EH (cell line): Measurements from ENCODE around the gene RBMS3.
"Not testable (repeated sequence)": the region's sequence is repeated elsewhere in the genome, so short reads cannot be mapped to it uniquely, and the experiment has no call there.

Source experiments
- DNase-seq: peaks from one replicate; pipeline ENCODE4 v3.0.0-alpha.2; 2015; ENCODE audit warnings: low read depth

Gene RBMS3

GRCh38 chr3:29385046-29385830 lies 104.4 kb downstream of the RBMS3 start:
- peak; percentile 59 for DNase-seq

GRCh38 chr3:29389362-29389761 lies 108.5 kb downstream of the RBMS3 start:
- DNase-seq = no peak

GRCh38 chr3:29392625-29393388 lies 111.9 kb downstream of the RBMS3 start:
- DNase-seq = no peak

GRCh38 chr3:29393946-29394345 lies 113.1 kb downstream of the RBMS3 start:
- not testable (repeated sequence) for DNase-seq

GRCh38 chr3:29397406-29397805 lies 116.5 kb downstream of the RBMS3 start:
- no peak for DNase-seq

- no peak for DNase-seq
Measured at GRCh38 chr3:29398787-29399186, 117.9 kb downstream of the RBMS3 start.

GRCh38 chr3:29406291-29406832 lies 125.5 kb downstream of the RBMS3 start:
- no peak for DNase-seq

- peak; percentile 31 for DNase-seq
Measured at GRCh38 chr3:29408676-29409075, 127.8 kb downstream of the RBMS3 start.

- DNase-seq = no peak
Measured at GRCh38 chr3:29409409-29409808, 128.5 kb downstream of the RBMS3 start.

GRCh38 chr3:29410220-29410619 lies 129.3 kb downstream of the RBMS3 start:
- no peak for DNase-seq

GRCh38 chr3:29410660-29411405 lies 130.0 kb downstream of the RBMS3 start:
- no peak for DNase-seq

GRCh38 chr3:29412110-29412509 lies 131.2 kb downstream of the RBMS3 start:
- DNase-seq = no peak

GRCh38 chr3:29414468-29415224 lies 133.8 kb downstream of the RBMS3 start:
- no peak for DNase-seq

GRCh38 chr3:29415482-29416223 lies 134.8 kb downstream of the RBMS3 start:
- no peak for DNase-seq

- no peak for DNase-seq
Measured at GRCh38 chr3:29416514-29416913, 135.6 kb downstream of the RBMS3 start.

GRCh38 chr3:29420106-29420505 lies 139.2 kb downstream of the RBMS3 start:
- DNase-seq = peak; percentile 57

GRCh38 chr3:29426302-29427226 lies 145.7 kb downstream of the RBMS3 start:
- no peak for DNase-seq

GRCh38 chr3:29427266-29428103 lies 146.6 kb downstream of the RBMS3 start:
- DNase-seq = peak; percentile 28
